ENCODE data around the gene CDCA4. TPM values are rescaled to one million over a fixed set of nuclear protein-coding genes. Genes with fewer than 3 reads are reported as not detected.

Gene CDCA4
- total RNA-seq, 1 donor from 2014 or later, result 3.1 TPM

GRCh38 chr14:105005329-105005928 lies 15.5 kb downstream of the CDCA4 start:
- ATAC-seq (no peak), DNase-seq (ENCODE audit: missing footprints) (peak; percentile 18)
- intact Hi-C loops (cut with DNase I), result no loop called here

- peak; percentile 14 for DNase-seq (ENCODE audit: missing footprints)
- intact Hi-C loops (cut with DNase I), result no loop called here
Observed at GRCh38 chr14:104999361-104999760, 21.5 kb downstream of the CDCA4 start.

GRCh38 chr14:104998801-104999200 lies 22.1 kb downstream of the CDCA4 start:
- intact Hi-C loops (cut with DNase I), result no loop called here
- ATAC-seq, result no peak
- DNase-seq (ENCODE audit: missing footprints), result no peak

More at GRCh38 chr14:104999361-104999760, 21.5 kb downstream of the CDCA4 start:
- no peak for ATAC-seq

GRCh38 chr14:104996483-104996882 lies 24.4 kb downstream of the CDCA4 start:
- DNase-seq (ENCODE audit: missing footprints), result peak; percentile 50
- ATAC-seq, result no peak
- intact Hi-C loops (cut with DNase I), result no loop called here

- peak; percentile 30 for DNase-seq (ENCODE audit: missing footprints)
- intact Hi-C loops (cut with DNase I), result no loop called here
- no peak for ATAC-seq
Observed at GRCh38 chr14:104996032-104996431, 24.9 kb downstream of the CDCA4 start.

- DNase-seq (ENCODE audit: missing footprints) (peak; percentile 18), ATAC-seq (no peak)
- intact Hi-C loops (cut with DNase I), result no loop called here
Observed at GRCh38 chr14:104994978-104995377, 25.9 kb downstream of the CDCA4 start.

- peak; percentile 45 for DNase-seq (ENCODE audit: missing footprints)
- no peak for ATAC-seq
Observed at GRCh38 chr14:104993808-104994591, 26.9 kb downstream of the CDCA4 start.

GRCh38 chr14:104993306-104993705 lies 27.6 kb downstream of the CDCA4 start:
- ATAC-seq, result no peak
- DNase-seq (ENCODE audit: missing footprints), result no peak
- intact Hi-C loops (cut with DNase I), result no loop called here

More at GRCh38 chr14:104993808-104994591, 26.9 kb downstream of the CDCA4 start:
- intact Hi-C loops (cut with DNase I), result no loop called here

GRCh38 chr14:104992501-104992900 lies 28.4 kb downstream of the CDCA4 start:
- intact Hi-C loops (cut with DNase I), result no loop called here
- ATAC-seq (no peak), DNase-seq (ENCODE audit: missing footprints) (peak; percentile 54)

GRCh38 chr14:104991896-104992230 lies 29.0 kb downstream of the CDCA4 start:
- DNase-seq (ENCODE audit: missing footprints), result no peak

GRCh38 chr14:104989951-104990303 lies 31.0 kb downstream of the CDCA4 start:
- intact Hi-C loops (cut with DNase I), result no loop called here
- ATAC-seq (no peak), DNase-seq (ENCODE audit: missing footprints) (no peak)

More at GRCh38 chr14:104991896-104992230, 29.0 kb downstream of the CDCA4 start:
- ATAC-seq, result no peak
- intact Hi-C loops (cut with DNase I), result no loop called here

- DNase-seq (ENCODE audit: missing footprints), result no peak
- intact Hi-C loops (cut with DNase I), result no loop called here
Observed at GRCh38 chr14:104989236-104989950, 31.5 kb downstream of the CDCA4 start.

GRCh38 chr14:104986487-104987164 lies 34.3 kb downstream of the CDCA4 start:
- intact Hi-C loops (cut with DNase I), result loop anchor here (1.0 kb wide), 1 partner anchor 35 kb away; the partner anchor contains the start of gene CDCA4
- no peak for DNase-seq (ENCODE audit: missing footprints)
- ATAC-seq, result no peak

More at GRCh38 chr14:104989236-104989950, 31.5 kb downstream of the CDCA4 start:
- ATAC-seq, result no peak

GRCh38 chr14:104985675-104986486 lies 35.0 kb downstream of the CDCA4 start, which contains the start of gene CLBA1:
TSS of gene CLBA1 (plus strand) at chr14:104985788. CDS start at chr14:104986432, 644 bp downstream.
- ATAC-seq (peak; percentile 97), DNase-seq (ENCODE audit: missing footprints) (peak; percentile 95)
- intact Hi-C loops (cut with DNase I), result loop anchor here (1.0 kb wide), 1 partner anchor 35 kb away; the partner anchor contains the start of gene CDCA4

- ATAC-seq (no peak), DNase-seq (ENCODE audit: missing footprints) (peak; percentile 68)
- intact Hi-C loops (cut with DNase I), result no loop called here
Observed at GRCh38 chr14:104984056-104984894, 36.6 kb downstream of the CDCA4 start.

- DNase-seq (ENCODE audit: missing footprints) (peak; percentile 39), ATAC-seq (no peak)
- intact Hi-C loops (cut with DNase I), result no loop called here
Observed at GRCh38 chr14:104983231-104983721, 37.6 kb downstream of the CDCA4 start.
